GM12878 (cell line): ENCODE results near the gene DPP4. TPM values are rescaled to one million over a fixed set of nuclear protein-coding genes. Genes with fewer than 3 reads are reported as not detected.

ENCODE experiments used
- BACH1 ChIP-seq: fragments of 450-650 bp; IDR thresholded peaks from 2 replicates; pipeline ENCODE4 v1.6.1; 2017; ENCODE audit warnings: mild to moderate bottlenecking, borderline replicate concordance
- BCL3 ChIP-seq: IDR thresholded peaks from 2 replicates; pipeline ENCODE4 v1.6.1; 2011; ENCODE audit warnings: borderline replicate concordance, low read depth, mild to moderate bottlenecking, moderate library complexity, low read length; ENCODE audit not compliant: insufficient read depth, poor library complexity, severe bottlenecking
- CEBPB ChIP-seq, 2 experiments: fragments of 150-350 bp in 1 of 2; IDR thresholded peaks; 2 replicates each; pipeline ENCODE4 v1.6.1; 2012 to 2014; ENCODE audit warnings: low read depth in 2 of 2, low read length in 2 of 2, borderline replicate concordance in 1 of 2, inconsistent platforms in 1 of 2
- CREB1 ChIP-seq: IDR thresholded peaks from 2 replicates; pipeline ENCODE4 v1.6.1; 2012; ENCODE audit warnings: low read depth, mild to moderate bottlenecking, inconsistent platforms
- E2F4 ChIP-seq: IDR thresholded peaks from 2 replicates; pipeline ENCODE4 v1.6.1; 2012; ENCODE audit warnings: low read depth, low read length, improper control_type of control experiment
- EED ChIP-seq: sonication (generic); IDR thresholded peaks from 2 replicates; pipeline ENCODE4 v1.6.1; 2016; ENCODE audit warnings: antibody characterized with exemption, low read depth
- GABPA ChIP-seq: IDR thresholded peaks from 2 replicates; pipeline ENCODE4 v1.6.1; 2014; ENCODE audit warnings: antibody characterized with exemption, low read depth, mild to moderate bottlenecking, inconsistent platforms
- GATAD2B ChIP-seq: fragments of 450-650 bp; conservative IDR thresholded peaks from 2 replicates; pipeline ENCODE4 v1.6.1; 2017; ENCODE audit warnings: low read depth, mild to moderate bottlenecking, moderate library complexity
- HCFC1 ChIP-seq: fragments of 150-350 bp; IDR thresholded peaks from 2 replicates; pipeline ENCODE4 v1.6.1; 2014; ENCODE audit warnings: low read length
- IKZF1 ChIP-seq: fragments of 450-650 bp; conservative IDR thresholded peaks from 2 replicates; pipeline ENCODE4 v1.6.1; 2017; ENCODE audit warnings: antibody characterized with exemption, mild to moderate bottlenecking
- JUNB ChIP-seq: IDR thresholded peaks from 2 replicates; pipeline ENCODE4 v1.6.1; 2016; ENCODE audit warnings: antibody characterized with exemption, mild to moderate bottlenecking
- MEF2A ChIP-seq: IDR thresholded peaks from 2 replicates; pipeline ENCODE4 v1.6.1; 2011; ENCODE audit warnings: low read depth, mild to moderate bottlenecking, low read length, moderate library complexity; ENCODE audit not compliant: insufficient read depth
- MLLT1 ChIP-seq: fragments of 450-650 bp; IDR thresholded peaks from 2 replicates; pipeline ENCODE4 v1.6.1; 2016; ENCODE audit warnings: mild to moderate bottlenecking
- MTA2 ChIP-seq: fragments of 450-650 bp; IDR thresholded peaks from 2 replicates; pipeline ENCODE4 v1.6.1; 2016; ENCODE audit warnings: low read depth, mild to moderate bottlenecking, moderate library complexity
- NBN ChIP-seq: fragments of 450-650 bp; IDR thresholded peaks from 2 replicates; pipeline ENCODE4 v1.6.1; 2016
- NFYA ChIP-seq: IDR thresholded peaks from 2 replicates; pipeline ENCODE4 v1.6.1; 2011; ENCODE audit warnings: low read depth, mild to moderate bottlenecking, low read length, improper control_type of control experiment, borderline replicate concordance
- NR2F1 ChIP-seq: fragments of 450-650 bp; conservative IDR thresholded peaks from 2 replicates; pipeline ENCODE4 v1.6.1; 2017; ENCODE audit warnings: mild to moderate bottlenecking
- PAX5 ChIP-seq: IDR thresholded peaks from 2 replicates; pipeline ENCODE4 v1.6.1; 2011; ENCODE audit warnings: low read depth, low read length, borderline replicate concordance
- POLR2AphosphoS5 ChIP-seq: IDR thresholded peaks from 2 replicates; pipeline ENCODE4 v1.6.1; 2011; ENCODE audit warnings: mild to moderate bottlenecking, low read length, inconsistent platforms
- POU2F2 ChIP-seq: IDR thresholded peaks from 3 replicates; pipeline ENCODE4 v1.6.1; 2011; ENCODE audit warnings: low read depth, mild to moderate bottlenecking, low read length, borderline replicate concordance
- RAD51 ChIP-seq: fragments of 450-650 bp; IDR thresholded peaks from 2 replicates; pipeline ENCODE4 v1.6.1; 2016; ENCODE audit warnings: moderate library complexity, mild to moderate bottlenecking, inconsistent platforms
- RCOR1 ChIP-seq: conservative IDR thresholded peaks from 2 replicates; pipeline ENCODE4 v1.6.1; 2012; ENCODE audit warnings: low read depth, low read length, improper control_type of control experiment
- RELA ChIP-seq: fragments of 450-650 bp; IDR thresholded peaks from 2 replicates; pipeline ENCODE4 v1.8.0; 2014; ENCODE audit warnings: borderline replicate concordance; ENCODE audit not compliant: partially characterized antibody
- SP1 ChIP-seq: IDR thresholded peaks from one replicate; pipeline ENCODE4 v1.6.1; 2011; ENCODE audit warnings: low read depth, low read length
- TARDBP ChIP-seq: IDR thresholded peaks from 2 replicates; pipeline ENCODE4 v1.6.1; 2016; ENCODE audit warnings: borderline replicate concordance
- TCF3 ChIP-seq: IDR thresholded peaks from 2 replicates; pipeline ENCODE4 v1.6.1; 2012; ENCODE audit warnings: low read depth, mild to moderate bottlenecking, low read length, borderline replicate concordance; ENCODE audit not compliant: insufficient read depth
- ZNF622 ChIP-seq: fragments of 450-650 bp; IDR thresholded peaks from 2 replicates; pipeline ENCODE4 v1.6.1; 2017; ENCODE audit warnings: mild to moderate bottlenecking, inconsistent platforms
- polyA plus RNA-seq, 11 experiments: library from polyadenylated mRNA; depleted of rRNA in 4 of 11; unstranded in 6 of 11; stranded (reverse) in 5 of 11; fragments of >200 nt; fragmentation: Nextera tagmentation in 4 of 11; fragmentation: Illumina TruSeq in 1 of 11; extraction: Ambion mirVana in 4 of 11; extraction: Trizol in 1 of 11; gene quantifications; 1 replicate in 1 of 11; 2 replicates in 10 of 11; pipeline versions ENCODE4 v1.2.1 to v1.2.3, GENCODE V29; 2011 to 2016; ENCODE audit warnings: inconsistent platforms in 2 of 11, missing spikeins in 2 of 11, low read depth in 1 of 11
- total RNA-seq, 4 experiments: library from RNA; depleted of rRNA in 3 of 4; stranded (reverse); fragments of >200 nt in 3 of 4; fragmentation: Illumina TruSeq in 1 of 4; extraction: Trizol in 1 of 4; gene quantifications; 2 replicates each; pipeline versions ENCODE4 v1.2.1 to v1.2.3, GENCODE V29; 2013 to 2021
- TF ChIP-seq, protein P1 (sequence below): fragments of 450-650 bp; IDR thresholded peaks from 2 replicates; pipeline ENCODE4 v1.6.1; 2018; ENCODE audit warnings: mild to moderate bottlenecking, low read depth, moderate library complexity; ENCODE audit not compliant: partially characterized antibody

Gene DPP4
- total and polyA plus RNA-seq, 10 of the 15 experiments (the other 5 are each of a cell fraction or from before 2014, with no cell fraction given) = 4.1 to 11.4 (median 9.3) TPM

GRCh38 chr2:162063899-162064298 lies 10.1 kb downstream of the DPP4 start (continued):
- TF ChIP-seq NFYA (no peak), GABPA (no peak), EED (peak; percentile 88), SP1 (no peak), POLR2AphosphoS5 (no peak), BCL3 (no peak), GATAD2B (no peak; the same call in 1 of the 2 replicates), RELA (no peak), RCOR1 (no peak), MLLT1 (no peak), JUNB (no peak), POU2F2 (no peak), TARDBP (no peak), CEBPB (IDR thresholded peaks at IDR 0.05; ENCODE audit: borderline replicate concordance in 1 of 2, low read depth in 2 of 2, low read length in 2 of 2) (no peak), NR2F1 (no peak), ZNF622 (no peak), PAX5 (peak; percentile 58; the same call in 1 of the 2 replicates), MTA2 (peak; percentile 55), CREB1 (peak; percentile 37; the same call in 1 of the 2 replicates), RAD51 (no peak), NBN (no peak), BACH1 (no peak), HCFC1 (no peak), E2F4 (no peak), IKZF1 (peak; percentile 81), MEF2A (no peak), TCF3 (no peak)
- TF ChIP-seq, protein P1, sequence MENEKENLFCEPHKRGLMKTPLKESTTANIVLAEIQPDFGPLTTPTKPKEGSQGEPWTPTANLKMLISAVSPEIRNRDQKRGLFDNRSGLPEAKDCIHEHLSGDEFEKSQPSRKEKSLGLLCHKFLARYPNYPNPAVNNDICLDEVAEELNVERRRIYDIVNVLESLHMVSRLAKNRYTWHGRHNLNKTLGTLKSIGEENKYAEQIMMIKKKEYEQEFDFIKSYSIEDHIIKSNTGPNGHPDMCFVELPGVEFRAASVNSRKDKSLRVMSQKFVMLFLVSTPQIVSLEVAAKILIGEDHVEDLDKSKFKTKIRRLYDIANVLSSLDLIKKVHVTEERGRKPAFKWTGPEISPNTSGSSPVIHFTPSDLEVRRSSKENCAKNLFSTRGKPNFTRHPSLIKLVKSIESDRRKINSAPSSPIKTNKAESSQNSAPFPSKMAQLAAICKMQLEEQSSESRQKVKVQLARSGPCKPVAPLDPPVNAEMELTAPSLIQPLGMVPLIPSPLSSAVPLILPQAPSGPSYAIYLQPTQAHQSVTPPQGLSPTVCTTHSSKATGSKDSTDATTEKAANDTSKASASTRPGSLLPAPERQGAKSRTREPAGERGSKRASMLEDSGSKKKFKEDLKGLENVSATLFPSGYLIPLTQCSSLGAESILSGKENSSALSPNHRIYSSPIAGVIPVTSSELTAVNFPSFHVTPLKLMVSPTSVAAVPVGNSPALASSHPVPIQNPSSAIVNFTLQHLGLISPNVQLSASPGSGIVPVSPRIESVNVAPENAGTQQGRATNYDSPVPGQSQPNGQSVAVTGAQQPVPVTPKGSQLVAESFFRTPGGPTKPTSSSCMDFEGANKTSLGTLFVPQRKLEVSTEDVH = no peak
